SIG-M5 (cell line): ENCODE measurements around the gene CD86.
"Not testable (repeated sequence)": the region's sequence is repeated elsewhere in the genome, so short reads cannot be mapped to it uniquely, and the experiment has no call there.

Experiments used
- DNase-seq: peaks from one replicate; lab custom pipeline; 2025; lab: John Stamatoyannopoulos, UW

Gene CD86, protein sequence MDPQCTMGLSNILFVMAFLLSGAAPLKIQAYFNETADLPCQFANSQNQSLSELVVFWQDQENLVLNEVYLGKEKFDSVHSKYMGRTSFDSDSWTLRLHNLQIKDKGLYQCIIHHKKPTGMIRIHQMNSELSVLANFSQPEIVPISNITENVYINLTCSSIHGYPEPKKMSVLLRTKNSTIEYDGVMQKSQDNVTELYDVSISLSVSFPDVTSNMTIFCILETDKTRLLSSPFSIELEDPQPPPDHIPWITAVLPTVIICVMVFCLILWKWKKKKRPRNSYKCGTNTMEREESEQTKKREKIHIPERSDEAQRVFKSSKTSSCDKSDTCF

DNA sequence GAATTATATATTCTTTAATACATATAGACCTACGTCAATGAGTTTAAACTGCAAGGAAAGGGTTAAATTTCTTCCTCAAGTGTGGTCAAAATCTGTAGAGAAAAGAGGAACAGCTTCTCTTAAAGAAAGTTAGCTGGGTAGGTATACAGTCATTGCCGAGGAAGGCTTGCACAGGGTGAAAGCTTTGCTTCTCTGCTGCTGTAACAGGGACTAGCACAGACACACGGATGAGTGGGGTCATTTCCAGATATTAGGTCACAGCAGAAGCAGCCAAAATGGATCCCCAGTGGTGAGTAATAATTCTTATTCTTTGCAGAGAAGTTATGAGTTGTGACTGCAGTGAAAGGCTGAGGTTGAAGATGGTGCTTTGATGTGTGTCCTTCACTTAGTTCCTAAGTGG lies at the start of gene CD86:
TSS of gene CD86 (plus strand) at position 148 of the 400 bp plus-strand sequence. CDS start at position 276, 128 bp downstream.
- DNase-seq, result peak; percentile 66

DNA sequence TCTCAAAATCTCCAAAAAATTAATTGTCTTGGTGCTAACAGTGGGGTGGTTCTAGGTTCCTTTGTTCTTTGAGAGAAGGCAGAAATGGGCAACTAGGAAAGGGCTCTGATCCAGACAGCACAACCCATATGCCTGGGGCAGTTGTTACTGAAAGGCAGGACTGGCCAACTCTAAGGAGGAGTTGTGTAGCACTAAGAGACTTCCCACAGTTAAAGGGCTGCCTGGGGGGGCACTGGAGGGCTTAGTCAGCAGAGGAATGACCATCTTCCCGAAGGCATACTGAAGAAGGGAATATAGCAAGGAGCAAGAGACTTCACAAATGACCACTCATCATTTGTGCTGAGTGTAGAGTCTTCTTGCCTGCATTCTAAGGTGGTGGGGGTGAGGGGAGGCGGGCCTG lies 48.9 kb upstream of the CD86 start:
- DNase-seq, result no peak

GRCh38 chr3:122008166-122008565 lies 47.0 kb upstream of the CD86 start:
- no peak for DNase-seq

DNA sequence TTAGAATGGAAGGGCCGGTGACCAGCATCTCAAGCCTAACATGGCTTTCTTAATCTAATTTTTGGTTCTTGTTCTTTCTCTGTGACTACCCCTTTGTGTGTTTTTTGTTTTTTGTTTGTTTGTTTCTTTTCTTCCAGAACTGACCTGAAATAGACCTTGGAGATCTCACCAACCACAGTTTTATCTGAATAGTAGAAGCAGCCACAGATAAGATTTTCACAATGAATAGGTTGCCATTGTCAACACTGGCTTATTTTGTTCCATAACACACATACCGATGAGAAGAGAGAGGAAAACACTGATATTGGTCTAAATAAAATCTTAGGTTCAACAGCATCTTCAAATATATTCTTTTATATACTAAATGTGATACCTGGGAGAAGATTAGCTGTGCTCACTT lies 44.7 kb upstream of the CD86 start:
- no peak for DNase-seq

- DNase-seq, result no peak
Measured at GRCh38 chr3:122011396-122011795, 43.8 kb upstream of the CD86 start.

DNA sequence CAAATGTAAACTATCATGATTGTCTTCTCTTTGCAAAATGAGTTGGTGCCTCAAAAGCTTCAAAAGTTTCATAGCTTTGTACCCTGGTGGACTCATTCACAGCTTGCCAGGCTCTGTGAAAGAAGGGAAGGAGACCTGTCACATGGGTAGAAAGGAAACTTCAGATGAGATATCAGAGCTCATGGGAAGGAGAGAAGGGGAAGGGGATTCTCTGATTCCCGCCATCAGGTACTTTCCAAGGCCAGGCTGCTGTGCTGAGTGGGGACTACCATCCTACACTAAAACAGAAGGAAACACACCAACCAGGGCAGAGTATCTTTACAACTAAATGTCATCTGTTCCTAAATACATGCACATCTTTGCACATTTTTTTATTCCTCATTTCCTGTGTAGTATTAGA lies 42.3 kb upstream of the CD86 start:
- no peak for DNase-seq

GRCh38 chr3:122013448-122013925 lies 41.7 kb upstream of the CD86 start:
- no peak for DNase-seq

DNA sequence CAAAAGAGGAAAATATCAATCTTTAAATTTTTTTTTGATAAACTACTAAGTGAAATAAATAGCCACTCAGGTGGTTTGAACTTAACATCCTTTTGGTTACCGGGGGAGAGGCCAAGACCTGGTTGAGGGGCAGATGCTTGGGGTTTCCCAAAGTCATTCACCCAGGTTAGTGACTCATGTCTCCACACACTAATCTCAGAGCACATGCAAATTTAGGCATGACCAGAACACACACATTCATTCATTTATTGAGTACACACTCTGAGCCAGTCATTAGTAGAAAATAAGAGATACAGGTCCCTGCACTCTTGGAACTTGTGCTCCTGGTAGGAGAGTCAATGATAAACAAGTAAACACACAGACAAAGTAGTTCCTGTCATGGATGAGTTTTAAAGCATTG lies 40.4 kb upstream of the CD86 start:
- DNase-seq, result no peak

DNA sequence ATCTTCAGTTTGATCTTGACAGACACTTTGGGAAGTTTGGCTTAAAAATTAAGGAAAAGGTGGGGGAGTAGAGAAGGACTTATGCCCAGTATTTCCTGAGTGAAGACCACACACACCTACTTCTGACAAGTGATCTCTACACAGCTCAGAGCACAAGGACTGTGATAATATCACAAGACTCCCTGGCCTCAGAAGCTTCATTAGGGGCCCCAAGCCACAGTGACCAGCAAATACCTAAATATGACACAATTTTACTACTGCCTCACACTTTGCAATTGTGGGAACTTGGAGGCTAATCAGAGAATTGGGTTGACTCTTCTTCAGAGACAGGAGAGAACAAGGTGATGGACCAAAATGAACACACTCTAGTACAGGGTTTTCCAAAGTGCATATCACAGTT lies 35.7 kb upstream of the CD86 start:
- no peak for DNase-seq

DNA sequence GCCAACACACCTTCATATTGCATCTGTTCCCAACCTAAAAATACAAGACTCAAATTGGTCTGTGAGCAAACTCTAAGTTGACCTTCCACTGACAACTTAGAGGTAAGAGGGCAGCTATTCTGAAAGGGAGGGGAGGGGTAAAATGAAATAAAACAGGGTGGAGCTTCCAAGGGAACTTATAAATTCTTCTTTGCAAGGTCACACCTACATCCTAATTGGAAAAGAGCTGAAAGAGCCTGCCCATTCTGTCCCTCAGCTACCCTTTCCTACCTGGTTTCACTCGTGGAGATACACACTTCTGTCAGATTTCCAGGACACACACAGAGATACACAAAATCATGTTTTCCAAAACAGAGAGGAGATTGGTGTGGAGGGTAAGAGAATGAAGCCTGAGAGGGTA lies 34.1 kb upstream of the CD86 start:
- DNase-seq, result no peak

- no peak for DNase-seq
Measured at GRCh38 chr3:122021811-122022401, 33.3 kb upstream of the CD86 start, which contains the start of gene ILDR1. Gene ILDR1, minus strand, starts transcription at chr3:122022247. Its CDS starts 170 bp downstream, at chr3:122022077.

GRCh38 chr3:122023335-122023910 lies 31.7 kb upstream of the CD86 start:
- DNase-seq, result no peak

DNA sequence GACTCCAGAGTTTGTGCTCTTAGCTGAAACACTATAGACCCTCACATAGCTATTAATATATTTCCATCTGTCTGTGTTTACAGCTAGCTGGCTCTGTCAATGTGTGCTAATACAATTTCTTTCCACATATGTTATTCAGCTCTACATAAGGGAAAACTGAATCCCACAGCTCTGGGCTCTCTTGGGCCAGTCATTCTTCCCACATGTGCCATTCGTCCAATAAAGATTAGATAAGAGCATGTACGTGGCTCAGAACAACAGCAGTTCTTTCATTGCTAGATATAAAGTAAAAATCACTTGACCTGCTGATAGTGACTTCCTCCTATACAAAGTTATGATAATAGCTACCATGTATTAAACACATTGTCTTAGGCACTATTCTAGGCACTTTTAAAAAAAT lies 30.4 kb upstream of the CD86 start:
- DNase-seq, result no peak

DNA sequence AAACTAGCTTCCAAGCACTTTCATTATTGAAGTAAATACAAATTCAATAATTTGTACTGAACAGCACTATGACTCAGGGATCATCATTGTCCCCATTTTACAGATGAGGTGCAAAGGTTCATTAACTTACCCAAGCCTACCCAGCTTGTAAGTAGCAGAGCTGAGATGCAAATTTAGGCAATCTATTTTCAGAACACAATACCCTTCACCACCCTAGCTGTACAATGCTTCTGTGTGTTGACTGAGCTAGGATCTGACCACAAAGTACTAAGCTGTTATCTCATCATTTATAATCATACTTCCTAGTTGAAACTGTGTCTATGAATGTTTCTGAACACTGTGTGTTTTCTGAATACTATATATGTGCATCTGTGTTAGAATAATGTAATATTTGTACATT lies 29.9 kb upstream of the CD86 start:
- no peak for DNase-seq

DNA sequence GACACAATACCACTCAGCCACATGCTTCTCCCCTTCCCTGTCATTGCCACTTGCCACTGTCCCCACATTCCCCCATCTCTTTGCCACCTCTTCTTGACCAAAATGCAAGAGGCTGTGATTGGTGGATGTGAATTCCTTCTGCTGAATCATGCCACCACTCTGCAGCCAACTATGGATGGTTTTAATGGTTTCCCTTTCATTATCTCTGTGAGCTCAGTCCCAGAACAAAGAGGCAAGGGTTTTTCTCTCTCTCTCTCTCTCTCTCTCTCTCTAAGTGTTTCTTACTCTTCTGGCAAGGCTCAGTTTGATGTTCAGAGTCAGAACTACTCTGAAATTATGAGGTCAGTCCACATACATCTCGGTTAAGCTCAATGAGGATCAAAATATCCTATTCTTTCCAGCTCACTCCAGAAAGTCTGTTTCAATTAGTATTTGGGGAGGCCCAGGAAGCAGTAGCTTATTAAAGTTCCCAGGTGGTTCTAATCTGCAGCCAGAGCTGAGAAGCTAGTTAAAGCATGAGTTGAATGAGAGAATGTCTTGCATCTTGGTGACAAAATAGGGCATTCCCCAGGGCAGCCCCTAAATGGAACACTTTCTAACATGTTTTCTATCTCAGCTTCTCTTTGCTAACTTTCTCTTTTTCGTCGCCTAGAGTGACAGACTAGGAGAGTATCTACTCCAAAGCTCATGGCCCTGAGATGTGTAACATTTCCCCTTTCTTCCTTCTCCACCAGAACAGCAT lies 24.6 kb upstream of the CD86 start:
- DNase-seq, result no peak

- DNase-seq, result no peak
Measured at GRCh38 chr3:122031123-122031468, 24.1 kb upstream of the CD86 start.

DNA sequence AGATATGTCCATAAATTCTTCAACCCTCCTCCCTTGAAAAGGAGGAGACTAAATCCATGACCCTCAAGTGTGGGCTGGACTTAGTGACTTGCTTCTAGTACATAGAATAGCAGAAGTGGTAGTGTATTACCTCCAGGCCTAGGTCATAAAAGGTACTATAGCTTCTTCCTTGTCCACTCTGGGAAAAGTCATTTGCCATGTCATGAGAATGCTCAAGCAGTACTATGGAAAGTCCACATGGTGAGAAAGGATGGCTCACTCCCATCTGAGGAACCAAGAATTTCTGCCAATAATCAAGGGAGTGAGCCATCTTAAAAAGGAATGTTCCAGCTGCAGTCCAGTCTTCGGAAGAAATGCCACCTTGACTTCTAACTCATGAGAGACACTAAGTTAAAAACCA lies 22.6 kb upstream of the CD86 start:
- DNase-seq, result no peak

GRCh38 chr3:122033023-122033422 lies 22.1 kb upstream of the CD86 start:
- DNase-seq, result no peak

DNA sequence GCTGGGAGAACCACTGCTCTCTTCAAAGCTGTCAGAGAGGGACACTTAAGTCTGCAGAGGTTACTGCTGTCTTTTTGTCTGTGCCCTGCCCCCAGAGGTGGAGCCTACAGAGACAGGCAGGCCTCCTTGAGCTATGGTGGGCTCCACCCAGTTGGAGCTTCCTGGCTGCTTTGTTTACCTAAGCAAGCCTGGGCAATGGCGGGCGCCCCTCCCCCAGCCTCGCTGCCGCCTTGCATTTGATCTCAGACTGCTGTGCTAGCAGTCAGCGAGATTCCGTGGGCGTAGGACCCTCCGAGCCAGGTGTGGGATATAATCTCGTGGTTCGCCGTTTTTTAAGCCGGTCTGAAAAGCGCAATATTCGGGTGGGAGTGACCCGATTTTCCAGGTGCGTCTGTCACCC lies 7.9 kb upstream of the CD86 start:
- DNase-seq, result not testable (repeated sequence)

DNA sequence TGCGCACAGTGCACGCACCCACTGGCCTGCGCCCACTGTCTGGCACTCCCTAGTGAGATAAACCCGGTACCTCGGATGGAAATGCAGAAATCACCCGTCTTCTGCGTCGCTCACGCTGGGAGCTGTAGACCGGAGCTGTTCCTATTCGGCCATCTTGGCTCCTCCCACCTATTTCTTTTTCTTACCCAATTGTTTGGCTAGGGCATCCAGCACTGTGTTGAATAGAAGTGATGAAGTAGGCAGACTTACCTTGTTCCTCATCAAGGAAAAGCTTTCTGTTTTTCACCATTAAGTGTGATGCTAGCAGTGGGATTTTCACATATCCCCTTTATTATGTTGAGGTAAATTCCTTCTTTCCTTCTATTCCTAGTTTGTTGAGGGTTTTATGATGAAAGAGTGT lies 7.4 kb upstream of the CD86 start:
- not testable (repeated sequence) for DNase-seq

DNA sequence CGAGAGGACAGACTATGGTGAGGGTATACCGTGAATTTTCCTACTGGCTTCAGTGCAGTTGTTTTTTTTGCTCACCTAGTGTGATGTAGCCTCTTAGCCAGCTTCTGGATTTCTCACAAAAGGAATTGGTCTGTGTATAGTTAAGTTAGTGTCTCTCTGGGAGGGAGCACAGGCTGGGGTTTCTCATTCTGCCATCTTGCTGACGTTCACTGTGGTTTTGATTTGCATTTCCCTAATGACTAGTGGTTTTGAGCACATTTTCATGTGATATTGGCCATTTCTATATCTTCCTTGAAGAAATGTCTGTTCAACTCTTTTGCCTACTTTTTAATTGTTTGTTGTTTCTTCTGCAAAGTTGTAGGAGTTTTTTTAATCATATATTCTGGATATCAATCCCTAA lies 2.2 kb upstream of the CD86 start:
- no peak for DNase-seq

- no peak for DNase-seq
Measured at GRCh38 chr3:122057671-122058070, 2.5 kb downstream of the CD86 start.

DNA sequence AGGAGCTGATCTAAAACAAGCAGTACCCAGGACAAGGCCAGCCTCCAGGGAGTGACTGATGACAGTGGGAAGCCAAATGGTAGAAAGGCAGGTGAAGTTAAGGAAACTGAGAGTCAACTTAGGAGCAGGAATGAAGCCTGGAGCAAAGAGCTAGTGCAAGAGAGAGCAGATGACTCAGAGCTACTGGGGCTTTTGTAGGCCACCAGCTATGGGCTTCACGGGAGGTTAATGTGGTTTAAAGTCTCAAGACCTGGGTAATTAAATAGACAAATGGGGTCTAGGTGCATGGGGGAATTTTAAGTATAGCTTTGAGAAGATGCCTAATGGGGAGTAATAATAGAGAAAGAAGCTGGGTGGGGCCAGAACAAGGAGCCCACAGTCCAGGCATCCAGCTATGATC lies 3.1 kb downstream of the CD86 start:
- no peak for DNase-seq
